KMS-11 (cell line): ENCODE data around the gene MMP3.

ENCODE experiments used
- H2AFZ ChIP-seq: fragments of 200-600 bp; sonication (generic); 2 replicates; pipeline ENCODE4 v1.6.1; 2016; ENCODE audit warnings: antibody characterized with exemption, mixed run types, low read depth
- H3K27ac ChIP-seq: fragments of 200-600 bp; sonication (generic); 2 replicates; pipeline ENCODE4 v1.6.1; 2016; ENCODE audit warnings: mild to moderate bottlenecking, mixed run types
- H3K27me3 ChIP-seq: fragments of 200-600 bp; sonication (generic); 2 replicates; pipeline ENCODE4 v1.6.1; 2017; ENCODE audit warnings: mild to moderate bottlenecking, low read depth, mixed run types, moderate library complexity; ENCODE audit not compliant: insufficient read depth
- H3K36me3 ChIP-seq: fragments of 200-600 bp; sonication (generic); 2 replicates; pipeline ENCODE4 v1.6.1; 2017; ENCODE audit warnings: mild to moderate bottlenecking, mixed run types; ENCODE audit not compliant: insufficient read depth
- H3K4me1 ChIP-seq: fragments of 200-600 bp; sonication (generic); 2 replicates; pipeline ENCODE4 v1.6.1; 2016; ENCODE audit warnings: mild to moderate bottlenecking, low read depth, mixed run types; ENCODE audit not compliant: poor library complexity, severe bottlenecking
- H3K4me2 ChIP-seq: fragments of 200-600 bp; sonication (generic); 2 replicates; pipeline ENCODE4 v1.7.0; 2016; ENCODE audit warnings: mild to moderate bottlenecking, mixed run types
- H3K4me3 ChIP-seq: fragments of 200-600 bp; sonication (generic); IDR thresholded peaks from 2 replicates; pipeline ENCODE4 v1.6.1; 2017; ENCODE audit warnings: low read depth, low read length, mixed read lengths; ENCODE audit not compliant: insufficient read depth
- H3K79me2 ChIP-seq: fragments of 200-600 bp; sonication (generic); 2 replicates; pipeline ENCODE4 v1.6.1; 2016; ENCODE audit warnings: low read depth, mixed run types; ENCODE audit not compliant: insufficient read depth
- H3K9ac ChIP-seq: fragments of 200-600 bp; sonication (generic); 2 replicates; pipeline ENCODE4 v1.6.1; 2016; ENCODE audit warnings: mild to moderate bottlenecking, mixed run types
- H4K20me1 ChIP-seq: fragments of 200-600 bp; sonication (generic); 2 replicates; pipeline ENCODE4 v1.6.1; 2016; ENCODE audit warnings: mild to moderate bottlenecking, mixed run types; ENCODE audit not compliant: insufficient read depth
- CTCF ChIP-seq: fragments of 200-600 bp; sonication (generic); conservative IDR thresholded peaks from 2 replicates; pipeline ENCODE4 v1.6.1; 2017; ENCODE audit warnings: low read depth, mild to moderate bottlenecking, antibody characterized with exemption, low read length, moderate library complexity, mixed read lengths

MMP3 gene

GRCh38 chr11:102798012-102798746 lies 45.2 kb downstream of the MMP3 start, which contains the start of gene MMP1:
MMP1 (minus strand) TSS chr11:102798160; CDS start chr11:102798092, 68 bp downstream.
- H3K36me3 ChIP-seq, result no peaks in the 10 kb centered on the region
- no peaks in the 10 kb centered on the region for H3K27me3 ChIP-seq
- H3K27ac ChIP-seq, result no peak within 1 kb of the TSS
- no peaks in the 10 kb centered on the region for H4K20me1 ChIP-seq
- no peak within 1 kb of the TSS for H2AFZ ChIP-seq
- no peak within 1 kb of the TSS for H3K9ac ChIP-seq
- peaks cover 3% of the 10 kb centered on the region for H3K4me1 ChIP-seq
- no peak for TF ChIP-seq CTCF
- no peaks in the 10 kb centered on the region for H3K79me2 ChIP-seq
- H3K4me2 ChIP-seq, result no peak within 1 kb of the TSS
- no peak within 1 kb of the TSS for H3K4me3 ChIP-seq

- peak overlapping the region; percentile 34; the same call in 1 of the 2 replicates for H2AFZ ChIP-seq
- H4K20me1 ChIP-seq, result no peaks in the 10 kb centered on the region
- H3K79me2 ChIP-seq, result no peaks in the 10 kb centered on the region
- no peaks in the 10 kb centered on the region for H3K27me3 ChIP-seq
- peak; percentile 53; the same call in 1 of the 2 replicates for TF ChIP-seq CTCF
- H3K36me3 ChIP-seq, result no peaks in the 10 kb centered on the region
- no peak overlapping the region for H3K27ac ChIP-seq
- H3K4me3 ChIP-seq, result no peak overlapping the region
- H3K4me1 ChIP-seq, result peaks cover 3% of the 10 kb centered on the region
- H3K4me2 ChIP-seq, result no peak overlapping the region
- H3K9ac ChIP-seq, result no peak overlapping the region
Measured at GRCh38 chr11:102794382-102794781, 49.0 kb downstream of the MMP3 start.

- no peaks in the 10 kb centered on the region for H3K79me2 ChIP-seq
- no peaks in the 10 kb centered on the region for H3K27me3 ChIP-seq
- H3K4me2 ChIP-seq, result no peak overlapping the region
- H3K27ac ChIP-seq, result no peak overlapping the region
- H3K4me1 ChIP-seq, result peaks cover 3% of the 10 kb centered on the region
- no peak for TF ChIP-seq CTCF
- H3K36me3 ChIP-seq, result no peaks in the 10 kb centered on the region
- no peak overlapping the region for H3K9ac ChIP-seq
- no peaks in the 10 kb centered on the region for H4K20me1 ChIP-seq
- H3K4me3 ChIP-seq, result no peak overlapping the region
- H2AFZ ChIP-seq, result peak overlapping the region; percentile 34; the same call in 1 of the 2 replicates
Measured at GRCh38 chr11:102793677-102794290, 49.6 kb downstream of the MMP3 start.

- no peak for TF ChIP-seq CTCF
- H3K4me1 ChIP-seq, result peaks cover 3% of the 10 kb centered on the region
- no peak overlapping the region for H3K4me3 ChIP-seq
- H3K79me2 ChIP-seq, result no peaks in the 10 kb centered on the region
- no peaks in the 10 kb centered on the region for H3K36me3 ChIP-seq
- H2AFZ ChIP-seq, result no peak overlapping the region
- H3K27ac ChIP-seq, result no peak overlapping the region
- H3K27me3 ChIP-seq, result no peaks in the 10 kb centered on the region
- H4K20me1 ChIP-seq, result no peaks in the 10 kb centered on the region
- no peak overlapping the region for H3K9ac ChIP-seq
- H3K4me2 ChIP-seq, result no peak overlapping the region
Measured at GRCh38 chr11:102792604-102793003, 50.8 kb downstream of the MMP3 start.
